Spleen (tissue), 11 donors: ENCODE data around the gene TCEA3. TPM values are rescaled to one million over a fixed set of nuclear protein-coding genes. Genes with fewer than 3 reads are reported as not detected.

Source experiments
- DNase-seq: peaks from one replicate; pipeline ENCODE4 v3.0.0-alpha.2; 2020
- H3K27ac ChIP-seq, 8 donors: fragments of 200-600 bp; sonication (generic) in 7 of 8; 1 replicate in 4 of 8; 2 replicates in 4 of 8; pipeline versions ENCODE4 v1.5.0 to v1.8.0; 2016 to 2021; ENCODE audit warnings: inconsistent platforms in 4 of 8, mild to moderate bottlenecking in 4 of 8, moderate library complexity in 1 of 8
- H3K27me3 ChIP-seq, 7 donors: fragments of 200-600 bp; sonication (generic) in 6 of 7; replicated peaks in 1 of 7; 1 replicate in 4 of 7; 2 replicates in 3 of 7; pipeline versions ENCODE4 v1.5.0 to v1.8.0; 2016 to 2021; ENCODE audit warnings: inconsistent platforms in 3 of 7, mild to moderate bottlenecking in 1 of 7
- H3K36me3 ChIP-seq, 6 donors: fragments of 200-600 bp; sonication (generic) in 5 of 6; 1 replicate in 4 of 6; 2 replicates in 2 of 6; pipeline versions ENCODE4 v1.5.0 to v1.8.0; 2016 to 2021; ENCODE audit warnings: inconsistent platforms in 2 of 6
- H3K4me1 ChIP-seq, 6 donors: fragments of 200-600 bp; sonication (generic) in 5 of 6; 1 replicate in 3 of 6; 2 replicates in 3 of 6; pipeline versions ENCODE4 v1.5.0 to v1.8.0; 2016 to 2021; ENCODE audit warnings: inconsistent platforms in 3 of 6
- H3K4me3 ChIP-seq, 8 donors: fragments of 200-600 bp; sonication (generic) in 7 of 8; 1 replicate in 4 of 8; 2 replicates in 4 of 8; pipeline versions ENCODE4 v1.5.0 to v1.8.0; 2016 to 2021; ENCODE audit warnings: inconsistent platforms in 4 of 8, mild to moderate bottlenecking in 4 of 8, moderate library complexity in 2 of 8
- H3K9me3 ChIP-seq, 8 donors: fragments of 200-600 bp; sonication (generic) in 7 of 8; 1 replicate in 4 of 8; 2 replicates in 4 of 8; pipeline versions ENCODE4 v1.5.0 to v1.8.0; 2016 to 2021; ENCODE audit warnings: inconsistent platforms in 4 of 8
- POLR2A ChIP-seq, 3 donors: fragments of 450-650 bp; IDR thresholded peaks; one replicate each; pipeline ENCODE4 v1.5.1; 2017; ENCODE audit warnings: antibody characterized with exemption in 3 of 3, mild to moderate bottlenecking in 1 of 3
- POLR2AphosphoS5 ChIP-seq, 3 donors: sonication (generic); formaldehyde crosslinking; IDR thresholded peaks; one replicate each; pipeline ENCODE4 v1.5.1; 2017; ENCODE audit warnings: antibody characterized with exemption in 3 of 3
- WGBS, 5 donors: extraction: QIAGEN DNeasy Blood & Tissue Kit in 3 of 5; methylation state at CpG; one replicate each; pipeline versions ENCODE4 v1.1.5 to v1.1.7; 2013 to 2018; 5-methylcytosine and 5-hydroxymethylcytosine counted together
- intact Hi-C: fragments of 100-400 bp; cut with DNase I; formaldehyde crosslinking; loops from one replicate; pipeline ENCODE4 v1.15.0; 2023; ENCODE audit warnings: low total_unique reads
- polyA plus RNA-seq, 3 donors: library from polyadenylated mRNA; stranded (reverse); fragments of 200-250 nt; gene quantifications; one replicate each; pipeline ENCODE4 v1.2.1, GENCODE V29; 2013
- total RNA-seq, 7 donors: library from RNA; depleted of rRNA in 3 of 7; stranded (reverse); fragments of >200 nt in 3 of 7; fragmentation: NEBNext Ultra II Directional in 4 of 7; extraction: Animal tissue kit (Norgen Biotek cat#: 25700) in 4 of 7; gene quantifications; one replicate each; pipeline versions ENCODE4 v1.1.0 to v1.2.1, GENCODE V29; 2016 to 2021
- TF ChIP-seq, protein P1 (sequence below), 11 experiments: fragments of 200-600 bp in 7 of 11; fragments of 450-650 bp in 4 of 11; sonication (generic) in 4 of 11; IDR thresholded peaks in 8 of 11; conservative IDR thresholded peaks in 3 of 11; 1 replicate in 7 of 11; 2 replicates in 4 of 11; pipeline versions ENCODE4 v1.4.0 to v1.8.0; 2016 to 2021; ENCODE audit warnings: antibody characterized with exemption in 11 of 11, inconsistent platforms in 4 of 11, mild to moderate bottlenecking in 1 of 11
- donor health status: healthy with polysubstance abuse.
- donor health status: DM: no; HTN: no; CAD: no; lungs with moderate emphysema.
- donor health status: DM: no; HTN: no; CAD: no.
- donor health status: Bipolar disorder and iron deficiency.
- donor health status: healthy.
- donor health status: DM: no; HTN: no; CAD: no.
- donor health status: DM: yes; HTN: yes; CAD: no.

Gene TCEA3
- total and polyA plus RNA-seq, 10 donors: 4.6 to 19.6 (median 10.5) TPM

- DNase-seq: no peak
- Histone ChIP-seq H3K27me3 (no peaks in the 10 kb centered on the region), H3K27ac (peak overlapping the region in 4 of 8 donors; percentile 38 to 64 (median 44)), H3K9me3 (no peaks in the 10 kb centered on the region), H3K4me3 (no peak overlapping the region), H3K4me1 (peaks cover 14 to 51% (median 27%) of the 10 kb centered on the region in 6 donors), H3K36me3 (no peaks in the 10 kb centered on the region)
- WGBS, 5 donors: 36 to 54% (median 38%) methylated on average over 6 of the region's 6 CpGs
- TF ChIP-seq POLR2A (IDR thresholded peaks at IDR 0.05) (no peak), POLR2AphosphoS5 (IDR thresholded peaks at IDR 0.05) (peak in 1 of 3 donors; percentile 12)
- TF ChIP-seq, protein P1, sequence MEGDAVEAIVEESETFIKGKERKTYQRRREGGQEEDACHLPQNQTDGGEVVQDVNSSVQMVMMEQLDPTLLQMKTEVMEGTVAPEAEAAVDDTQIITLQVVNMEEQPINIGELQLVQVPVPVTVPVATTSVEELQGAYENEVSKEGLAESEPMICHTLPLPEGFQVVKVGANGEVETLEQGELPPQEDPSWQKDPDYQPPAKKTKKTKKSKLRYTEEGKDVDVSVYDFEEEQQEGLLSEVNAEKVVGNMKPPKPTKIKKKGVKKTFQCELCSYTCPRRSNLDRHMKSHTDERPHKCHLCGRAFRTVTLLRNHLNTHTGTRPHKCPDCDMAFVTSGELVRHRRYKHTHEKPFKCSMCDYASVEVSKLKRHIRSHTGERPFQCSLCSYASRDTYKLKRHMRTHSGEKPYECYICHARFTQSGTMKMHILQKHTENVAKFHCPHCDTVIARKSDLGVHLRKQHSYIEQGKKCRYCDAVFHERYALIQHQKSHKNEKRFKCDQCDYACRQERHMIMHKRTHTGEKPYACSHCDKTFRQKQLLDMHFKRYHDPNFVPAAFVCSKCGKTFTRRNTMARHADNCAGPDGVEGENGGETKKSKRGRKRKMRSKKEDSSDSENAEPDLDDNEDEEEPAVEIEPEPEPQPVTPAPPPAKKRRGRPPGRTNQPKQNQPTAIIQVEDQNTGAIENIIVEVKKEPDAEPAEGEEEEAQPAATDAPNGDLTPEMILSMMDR (IDR thresholded peaks at IDR 0.05 in 8 of 11, conservative IDR thresholded peaks at IDR 0.05 in 3 of 11): no peak
- intact Hi-C loops: no loop called here
These were observed 21.6 kb downstream of the TCEA3 start for GRCh38 chr1:23403038-23403336.

DNA sequence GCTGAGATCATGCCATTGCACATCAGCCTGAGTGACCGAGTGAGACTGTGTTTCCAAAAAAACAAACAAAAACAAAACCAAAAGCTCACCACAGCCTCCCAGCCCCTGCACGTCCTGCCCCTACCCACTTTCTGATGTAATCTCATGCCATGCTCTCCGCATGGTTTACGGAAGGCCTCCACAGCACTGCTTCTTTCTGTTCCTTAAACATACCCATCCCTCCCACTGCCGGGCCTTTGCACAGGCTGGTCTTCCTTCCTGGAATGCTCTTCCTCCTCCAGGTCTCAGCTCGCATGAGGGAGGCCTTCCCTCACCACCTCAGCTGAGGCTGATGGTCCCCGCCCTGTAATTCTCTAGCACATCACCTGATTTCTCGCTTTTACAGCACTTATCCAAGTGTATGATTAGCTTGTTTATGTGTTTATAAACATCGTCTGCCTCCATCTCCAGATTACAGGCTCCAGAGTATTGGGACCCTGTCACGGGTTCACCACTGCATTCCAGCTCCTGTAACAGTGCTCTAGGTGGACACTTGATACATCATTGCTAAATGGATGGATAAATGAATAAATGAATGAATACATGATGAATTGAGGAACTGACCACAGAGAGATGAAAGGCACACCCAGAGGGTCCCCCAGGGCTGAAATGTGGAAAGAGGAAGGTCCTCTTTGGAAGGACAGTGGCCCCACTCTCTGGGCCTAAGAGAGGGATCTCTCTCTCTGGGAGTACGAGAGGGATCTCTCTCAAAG is 22.1 kb downstream of the TCEA3 start:
- no peaks in the 10 kb centered on the region for H3K27me3 ChIP-seq
- DNase-seq: no peak
- intact Hi-C loops: no loop called here
- no peaks in the 10 kb centered on the region for H3K36me3 ChIP-seq
- WGBS, 5 donors: 65 to 80% (median 74%) methylated on average over 11 of the region's 11 CpGs
- peak overlapping the region in 3 of 8 donors; percentile 38 to 64 (median 50) for H3K27ac ChIP-seq
- H3K4me1 ChIP-seq: peaks cover 14 to 51% (median 27%) of the 10 kb centered on the region in 6 donors
- no peak overlapping the region for H3K4me3 ChIP-seq
- H3K9me3 ChIP-seq: no peaks in the 10 kb centered on the region
- TF ChIP-seq POLR2AphosphoS5 (IDR thresholded peaks at IDR 0.05) (no peak), POLR2A (IDR thresholded peaks at IDR 0.05) (no peak)
- TF ChIP-seq, protein P1 (IDR thresholded peaks at IDR 0.05 in 8 of 11, conservative IDR thresholded peaks at IDR 0.05 in 3 of 11): no peak

DNA sequence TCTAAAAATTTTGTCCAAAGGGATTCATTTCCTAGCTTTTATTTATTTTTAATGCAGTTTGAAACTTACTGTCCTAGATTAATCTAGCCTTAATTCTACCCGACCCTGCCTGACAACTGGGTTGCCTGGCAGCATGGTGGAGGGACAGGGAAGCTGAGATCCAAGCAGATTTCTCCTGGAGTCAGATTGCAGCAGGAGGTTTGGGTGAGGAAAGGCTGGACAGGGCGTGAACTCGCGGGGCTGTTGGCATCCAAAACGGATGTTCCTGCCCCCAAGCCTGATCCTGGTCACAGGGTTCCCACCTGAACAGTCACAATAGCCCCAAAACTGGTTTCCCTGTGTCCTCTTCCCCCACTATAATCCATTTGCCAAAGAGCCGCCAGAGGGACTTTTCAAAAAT is 23.2 kb downstream of the TCEA3 start:
- Histone ChIP-seq H3K27me3 (no peaks in the 10 kb centered on the region), H3K4me1 (peaks cover 14 to 51% (median 27%) of the 10 kb centered on the region in 6 donors), H3K4me3 (no peak overlapping the region), H3K36me3 (no peaks in the 10 kb centered on the region), H3K9me3 (no peaks in the 10 kb centered on the region), H3K27ac (peak overlapping the region in 3 of 8 donors; percentile 26 to 64 (median 50))
- TF ChIP-seq, protein P1 (IDR thresholded peaks at IDR 0.05 in 8 of 11, conservative IDR thresholded peaks at IDR 0.05 in 3 of 11): no peak
- no peak for TF ChIP-seq POLR2A (IDR thresholded peaks at IDR 0.05)
- no peak for TF ChIP-seq POLR2AphosphoS5 (IDR thresholded peaks at IDR 0.05)
- no peak for DNase-seq
- WGBS, 5 donors: 77 to 87% (median 84%) methylated on average over 6 of the region's 6 CpGs
- intact Hi-C loops: no loop called here

DNA sequence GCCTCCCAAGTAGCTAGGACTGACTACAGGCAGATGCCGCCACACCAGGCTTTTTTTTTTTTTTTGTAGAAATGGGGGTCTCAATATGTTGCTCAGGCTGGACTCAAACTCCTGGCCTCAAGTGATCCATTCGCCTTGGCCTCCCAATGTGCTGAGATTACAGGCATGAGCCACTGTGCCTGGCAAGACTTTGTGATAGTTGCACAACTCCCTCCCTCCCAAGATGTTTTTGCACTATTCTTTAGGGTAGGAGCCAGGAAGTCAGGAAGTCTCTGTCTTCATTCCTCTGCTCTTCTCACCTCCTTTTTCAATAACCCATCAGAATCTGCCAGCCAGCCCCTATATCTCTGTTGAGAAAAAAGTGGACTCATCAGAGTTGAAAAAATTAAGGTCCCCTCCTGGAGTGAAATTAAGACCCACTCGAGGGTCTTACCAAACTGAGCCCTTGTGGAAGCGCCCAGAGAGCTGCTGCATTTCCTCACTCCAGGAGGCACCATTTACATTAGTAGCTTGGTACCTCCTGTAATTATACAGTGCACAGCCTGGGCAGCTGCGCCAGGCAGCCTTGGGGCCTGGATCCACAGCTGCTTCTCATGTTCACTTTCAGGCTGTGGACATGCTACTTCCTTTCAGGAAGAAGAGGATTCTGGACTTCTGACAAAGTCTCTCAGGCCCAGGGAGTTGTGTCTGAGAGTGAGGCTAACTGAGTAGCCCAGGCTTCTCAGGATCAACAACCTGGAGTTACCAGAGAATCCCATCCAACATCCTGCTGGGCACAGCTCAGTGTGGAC is 24.0 kb downstream of the TCEA3 start:
- peaks cover 14 to 53% (median 32%) of the 10 kb centered on the region in 6 donors for H3K4me1 ChIP-seq
- 76 to 89% (median 82%) methylated on average over 5 of the region's 5 CpGs for WGBS, 5 donors
- peak in 1 of 3 donors; percentile 21 for TF ChIP-seq POLR2AphosphoS5 (IDR thresholded peaks at IDR 0.05)
- no peak for TF ChIP-seq POLR2A (IDR thresholded peaks at IDR 0.05)
- H3K4me3 ChIP-seq: no peak overlapping the region
- no peak for DNase-seq
- H3K27ac ChIP-seq: peak overlapping the region in 4 of 8 donors; percentile 16 to 50 (median 30)
- H3K27me3 ChIP-seq: no peaks in the 10 kb centered on the region
- H3K9me3 ChIP-seq: no peaks in the 10 kb centered on the region
- intact Hi-C loops: no loop called here
- H3K36me3 ChIP-seq: no peaks in the 10 kb centered on the region
